K562 (cell line): Measurements from ENCODE around the gene CTXN1. TPM values are rescaled to one million over a fixed set of nuclear protein-coding genes. Genes with fewer than 3 reads are reported as not detected.

Experiments
- ATF6 ChIP-seq: sonication (generic); formaldehyde crosslinking; IDR thresholded peaks from 2 replicates; pipeline ENCODE4 v1.4.0; 2020; ENCODE audit warnings: mild to moderate bottlenecking, missing genetic modification reagents
- ESRRB ChIP-seq: fragments of 250-450 bp; sonication (Bioruptor Pico); IDR thresholded peaks from 2 replicates; pipeline ENCODE4 v1.5.0; 2020; ENCODE audit warnings: mild to moderate bottlenecking, moderate library complexity, borderline replicate concordance
- SETDB1 ChIP-seq: IDR thresholded peaks from one replicate; pipeline ENCODE4 v1.6.1; 2012; ENCODE audit warnings: low read length, control low read depth, inconsistent platforms
- THAP7 ChIP-seq: fragments of 250-450 bp; sonication (Bioruptor Pico); IDR thresholded peaks from 2 replicates; pipeline ENCODE4 v1.5.0; 2021
- ZBTB12 ChIP-seq: fragments of 250-450 bp; sonication (Bioruptor Pico); IDR thresholded peaks from 2 replicates; pipeline ENCODE4 v1.4.0; 2020
- ZZZ3 ChIP-seq: fragments of 450-650 bp; IDR thresholded peaks from 2 replicates; pipeline ENCODE4 v1.6.1; 2016; ENCODE audit warnings: antibody characterized with exemption, mild to moderate bottlenecking, moderate library complexity
- polyA plus RNA-seq, 8 experiments: library from polyadenylated mRNA; depleted of rRNA in 4 of 8; stranded (reverse) in 5 of 8; unstranded in 3 of 8; fragments of >200 nt; fragmentation: Nextera tagmentation in 2 of 8; fragmentation: Illumina TruSeq in 1 of 8; extraction: Ambion mirVana in 2 of 8; extraction: Trizol in 1 of 8; gene quantifications; 2 replicates each; pipeline versions ENCODE4 v1.2.1 to v1.2.3, GENCODE V29; 2011 to 2014; ENCODE audit warnings: inconsistent platforms in 1 of 8, missing spikeins in 1 of 8
- total RNA-seq, 7 experiments: library from RNA; depleted of rRNA in 6 of 7; stranded (reverse); fragments of >200 nt in 6 of 7; fragmentation: Illumina TruSeq in 2 of 7; extraction: Trizol in 2 of 7; gene quantifications; 2 replicates each; pipeline versions ENCODE4 v1.2.1 to v1.2.3, GENCODE V29; 2011 to 2021; ENCODE audit warnings: low replicate concordance in 1 of 7
- TF ChIP-seq, protein P1 (sequence below): fragments of 150-350 bp; IDR thresholded peaks from 2 replicates; pipeline ENCODE4 v1.6.1; 2014; ENCODE audit warnings: low read depth, mild to moderate bottlenecking, low read length, borderline replicate concordance

Gene CTXN1
- total and polyA plus RNA-seq, 9 of the 15 experiments (the other 6 are each of a cell fraction or from before 2014, with no cell fraction given): 0.15 to 37.4 (median 1.8) TPM; not detected in 2

DNA sequence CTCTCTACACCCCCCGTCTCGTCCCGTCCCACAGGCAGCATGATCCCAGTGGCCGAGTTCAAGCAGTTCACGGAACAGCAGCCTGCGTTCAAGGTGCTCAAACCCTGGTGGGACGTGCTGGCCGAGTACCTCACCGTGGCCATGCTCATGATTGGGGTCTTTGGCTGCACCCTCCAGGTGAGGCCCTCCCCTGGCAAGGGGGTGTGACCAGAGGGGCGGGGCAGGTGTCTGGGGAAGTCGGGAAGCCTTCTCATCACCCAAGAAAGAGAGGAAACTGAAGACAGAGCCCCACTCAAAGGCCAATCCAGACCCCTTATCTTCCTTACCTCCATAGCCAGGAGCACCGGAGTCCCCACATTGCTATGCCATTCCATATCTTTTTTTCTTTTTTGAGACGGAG, 30.4 kb downstream of the CTXN1 start (continued):
- TF ChIP-seq ATF6: no peak
- TF ChIP-seq ESRRB (CRISPR knock-in tag): no peak
- no peak for TF ChIP-seq ZBTB12
- TF ChIP-seq, protein P1, sequence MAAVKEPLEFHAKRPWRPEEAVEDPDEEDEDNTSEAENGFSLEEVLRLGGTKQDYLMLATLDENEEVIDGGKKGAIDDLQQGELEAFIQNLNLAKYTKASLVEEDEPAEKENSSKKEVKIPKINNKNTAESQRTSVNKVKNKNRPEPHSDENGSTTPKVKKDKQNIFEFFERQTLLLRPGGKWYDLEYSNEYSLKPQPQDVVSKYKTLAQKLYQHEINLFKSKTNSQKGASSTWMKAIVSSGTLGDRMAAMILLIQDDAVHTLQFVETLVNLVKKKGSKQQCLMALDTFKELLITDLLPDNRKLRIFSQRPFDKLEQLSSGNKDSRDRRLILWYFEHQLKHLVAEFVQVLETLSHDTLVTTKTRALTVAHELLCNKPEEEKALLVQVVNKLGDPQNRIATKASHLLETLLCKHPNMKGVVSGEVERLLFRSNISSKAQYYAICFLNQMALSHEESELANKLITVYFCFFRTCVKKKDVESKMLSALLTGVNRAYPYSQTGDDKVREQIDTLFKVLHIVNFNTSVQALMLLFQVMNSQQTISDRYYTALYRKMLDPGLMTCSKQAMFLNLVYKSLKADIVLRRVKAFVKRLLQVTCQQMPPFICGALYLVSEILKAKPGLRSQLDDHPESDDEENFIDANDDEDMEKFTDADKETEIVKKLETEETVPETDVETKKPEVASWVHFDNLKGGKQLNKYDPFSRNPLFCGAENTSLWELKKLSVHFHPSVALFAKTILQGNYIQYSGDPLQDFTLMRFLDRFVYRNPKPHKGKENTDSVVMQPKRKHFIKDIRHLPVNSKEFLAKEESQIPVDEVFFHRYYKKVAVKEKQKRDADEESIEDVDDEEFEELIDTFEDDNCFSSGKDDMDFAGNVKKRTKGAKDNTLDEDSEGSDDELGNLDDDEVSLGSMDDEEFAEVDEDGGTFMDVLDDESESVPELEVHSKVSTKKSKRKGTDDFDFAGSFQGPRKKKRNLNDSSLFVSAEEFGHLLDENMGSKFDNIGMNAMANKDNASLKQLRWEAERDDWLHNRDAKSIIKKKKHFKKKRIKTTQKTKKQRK: no peak
- TF ChIP-seq SETDB1: no peak
- no peak for TF ChIP-seq THAP7
- no peak for TF ChIP-seq ZZZ3
